ENCODE measurements around the gene CCDC169.
"Not testable (repeated sequence)": the region's sequence is repeated elsewhere in the genome, so short reads cannot be mapped to it uniquely, and the experiment has no call there.

CCDC169 gene

DNA sequence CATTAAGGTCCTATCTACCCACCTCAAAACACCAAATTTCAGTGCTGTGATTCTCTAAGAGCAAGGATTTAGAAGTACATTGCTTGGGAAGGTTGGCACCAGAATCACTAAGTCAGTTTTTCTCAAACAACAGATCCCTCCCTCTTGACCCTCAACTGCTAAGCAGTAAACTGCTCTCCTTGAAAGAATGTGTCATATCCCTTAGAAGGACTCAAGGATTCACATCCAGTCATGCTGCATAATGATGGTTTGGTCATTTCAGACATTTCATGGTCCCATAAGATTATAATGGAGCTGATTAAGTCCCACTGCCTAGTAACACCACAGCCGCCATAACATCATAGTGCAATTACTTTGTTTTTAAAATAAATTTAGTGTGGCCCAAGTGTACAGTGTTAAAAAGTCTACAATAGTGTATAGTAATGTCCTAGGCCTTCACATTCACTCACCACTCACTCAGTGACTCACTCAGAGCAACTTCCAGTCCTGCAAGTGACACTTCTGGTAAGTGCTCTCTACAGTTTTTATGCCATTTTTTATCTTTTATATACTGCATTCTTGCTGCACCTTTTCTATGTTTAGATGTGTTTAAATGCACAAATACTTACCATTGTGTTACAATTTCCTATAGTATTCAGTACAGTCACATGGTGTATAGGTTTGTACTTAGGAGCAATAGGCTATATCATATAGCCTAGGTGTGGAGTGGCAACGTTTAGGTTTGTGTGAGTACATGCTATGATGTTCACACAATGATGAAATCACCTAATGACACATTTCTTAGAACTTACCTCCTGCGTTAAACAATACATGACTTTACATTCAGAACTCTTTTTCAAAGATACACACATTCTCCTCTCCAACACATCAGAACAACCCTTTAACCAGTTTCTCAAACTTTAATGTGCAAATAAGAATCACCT is 15.7 kb upstream of the CCDC169 start:
- DNase-seq = no peak

DNA sequence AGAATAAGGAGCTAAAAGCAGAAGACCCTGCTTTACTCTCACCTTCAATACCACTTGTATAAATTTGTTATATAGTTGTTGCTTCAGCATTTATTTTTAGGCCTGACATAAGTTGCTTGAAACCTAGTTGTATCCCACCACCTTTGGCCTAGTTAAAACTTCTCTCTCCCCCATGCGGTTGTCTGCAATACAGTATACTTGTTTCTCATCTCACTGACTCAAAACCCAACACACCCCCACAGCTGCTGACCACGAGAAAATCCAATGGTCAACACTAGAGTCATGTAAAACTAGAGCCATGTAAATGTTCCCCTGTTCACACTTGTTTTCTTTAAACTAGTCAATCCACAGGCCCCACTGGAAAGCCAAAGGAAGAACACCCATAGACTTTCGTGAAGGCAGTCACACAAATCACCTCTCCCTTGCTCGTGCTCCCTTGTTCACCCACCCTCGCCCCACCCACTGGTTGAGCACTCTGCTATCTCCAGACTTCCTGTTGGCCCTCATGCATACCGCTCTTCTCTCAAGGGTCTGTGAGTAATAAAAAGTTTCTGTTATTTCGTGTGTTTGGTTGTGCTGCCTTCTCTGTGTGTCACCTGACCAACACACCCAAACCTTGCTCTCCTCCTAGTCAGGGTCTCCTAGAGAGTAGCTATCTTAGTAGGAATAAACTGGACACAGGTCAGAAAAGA is 12.9 kb upstream of the CCDC169 start:
- no peak for DNase-seq

DNA sequence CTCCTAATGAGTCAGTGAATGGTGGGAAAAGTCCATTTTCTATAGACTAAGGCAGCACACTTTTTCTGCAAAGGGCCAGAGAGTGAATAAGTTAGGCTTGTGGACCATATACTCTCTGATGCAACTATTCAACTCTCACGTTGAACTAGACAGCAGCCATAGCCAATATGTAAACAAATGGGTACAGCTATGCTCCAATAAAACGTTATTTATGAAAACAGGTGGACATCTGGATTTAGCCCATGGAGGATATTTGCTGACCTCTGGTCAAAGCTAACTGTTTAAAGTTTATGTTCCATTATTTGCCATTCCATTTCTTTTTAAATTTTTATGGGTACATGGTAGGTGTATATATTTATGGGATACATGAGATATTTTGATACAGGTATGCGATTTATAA is 4.7 kb upstream of the CCDC169 start:
- DNase-seq = no peak

DNA sequence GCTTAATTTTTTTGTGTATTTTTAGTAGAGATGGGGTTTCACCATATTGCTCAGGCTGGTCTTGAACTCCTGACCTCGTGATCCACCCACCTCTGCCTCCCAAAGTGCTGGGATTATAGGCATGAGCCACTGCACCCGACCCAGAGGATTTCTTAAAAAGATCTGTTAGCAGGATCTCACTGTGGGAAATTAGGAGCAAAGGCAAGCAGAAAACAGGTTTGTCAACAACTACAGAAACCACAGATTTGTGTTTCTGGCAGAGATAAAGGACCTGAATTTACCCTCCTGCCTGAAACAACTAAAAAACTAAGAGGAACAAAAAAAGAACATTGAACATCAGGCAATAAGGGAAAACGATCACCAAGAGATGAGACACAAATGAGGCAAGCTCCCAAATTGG is 1.9 kb upstream of the CCDC169 start:
- DNase-seq = not testable (repeated sequence)

DNA sequence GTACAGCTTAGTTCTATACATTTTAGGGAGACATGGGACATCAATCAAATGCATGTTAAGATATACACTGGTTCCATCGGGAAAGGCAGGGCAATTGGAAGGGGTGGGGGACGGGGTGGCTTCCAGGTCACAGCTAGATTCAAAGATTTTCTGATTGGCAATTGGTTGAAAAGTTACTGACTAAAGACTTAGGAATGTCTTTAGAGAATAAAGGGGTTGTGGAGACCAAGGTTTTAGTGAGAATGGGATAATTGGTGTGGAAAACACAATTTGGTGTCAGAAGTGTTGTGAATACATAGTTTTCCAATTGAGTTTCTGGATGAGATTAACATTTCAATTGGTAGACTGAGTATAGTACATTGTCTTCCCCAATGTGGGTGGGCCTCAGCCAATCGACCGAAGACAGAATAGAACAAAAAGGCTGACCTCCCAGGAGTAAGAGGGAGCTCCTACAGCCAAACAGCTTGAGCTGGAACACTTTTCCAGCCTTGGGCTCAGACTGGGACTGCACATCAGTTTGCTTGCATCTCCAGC is 988 bp upstream of the CCDC169 start:
- DNase-seq = no peak

DNA sequence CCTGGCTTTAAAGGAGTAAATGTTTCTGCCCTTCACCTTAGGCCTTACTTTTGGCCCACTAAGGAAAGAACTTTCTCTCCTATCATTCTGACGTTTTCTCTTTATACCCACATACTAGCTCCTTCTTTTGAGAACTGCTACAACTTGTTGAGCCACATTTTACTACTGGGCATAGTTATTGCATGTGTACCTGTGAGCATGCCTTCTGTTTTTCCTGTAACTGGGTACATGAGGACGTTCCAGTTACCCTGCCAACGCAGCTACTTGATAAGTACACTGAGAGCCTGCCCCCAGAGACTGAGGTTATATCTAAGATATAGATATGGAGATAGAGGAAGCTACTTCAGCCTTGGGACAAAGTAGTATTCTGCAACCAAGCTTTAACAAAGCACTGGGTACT is 3.5 kb downstream of the CCDC169 start:
- no peak for DNase-seq

DNA sequence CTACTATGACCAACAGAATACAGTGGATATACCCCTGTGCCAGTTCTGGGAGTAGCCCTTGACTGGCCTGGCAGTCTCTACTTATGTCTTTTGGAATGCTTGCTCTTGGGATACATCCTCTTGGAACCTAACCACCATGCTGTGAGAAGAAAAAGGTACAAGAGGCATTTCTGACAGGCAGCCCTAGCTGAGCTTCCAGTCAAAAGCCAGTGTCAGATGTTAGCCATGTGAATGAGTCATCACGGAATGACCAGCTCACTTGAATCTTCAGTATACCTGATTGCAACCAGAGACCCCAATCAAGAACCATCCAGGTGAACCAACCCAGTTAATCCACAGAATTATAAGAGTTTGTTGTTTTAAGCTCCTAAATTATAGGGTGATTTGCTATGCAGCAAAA is 4.1 kb downstream of the CCDC169 start:
- DNase-seq = no peak

DNA sequence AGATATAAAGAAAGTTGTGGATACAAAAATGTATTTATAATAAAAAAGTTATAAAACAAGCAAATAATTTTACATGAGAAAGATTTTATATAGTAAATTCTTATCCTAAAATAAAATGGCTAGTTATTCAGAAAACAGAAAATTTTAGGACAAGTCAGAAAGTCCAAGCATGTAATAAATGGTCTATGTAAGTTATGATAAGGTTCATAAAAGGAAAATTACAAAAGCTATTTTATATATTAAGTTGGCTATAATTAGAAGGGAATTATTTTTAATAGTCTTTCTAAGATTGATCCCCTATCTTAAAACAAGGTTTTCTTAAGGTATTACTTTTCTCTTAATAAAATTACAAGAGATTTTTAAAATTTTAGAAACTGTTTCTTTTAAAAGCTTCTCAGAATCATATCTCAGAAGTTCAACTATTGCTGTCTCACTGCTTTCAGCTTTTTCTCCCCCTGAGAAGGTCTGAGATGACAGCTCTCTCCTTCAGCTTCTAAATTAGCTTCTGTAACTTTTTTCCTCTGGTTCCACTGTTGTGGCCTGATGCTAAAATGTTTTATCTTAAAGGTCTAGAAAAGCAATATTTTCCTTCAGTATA is 8.7 kb downstream of the CCDC169 start:
- DNase-seq = no peak

DNA sequence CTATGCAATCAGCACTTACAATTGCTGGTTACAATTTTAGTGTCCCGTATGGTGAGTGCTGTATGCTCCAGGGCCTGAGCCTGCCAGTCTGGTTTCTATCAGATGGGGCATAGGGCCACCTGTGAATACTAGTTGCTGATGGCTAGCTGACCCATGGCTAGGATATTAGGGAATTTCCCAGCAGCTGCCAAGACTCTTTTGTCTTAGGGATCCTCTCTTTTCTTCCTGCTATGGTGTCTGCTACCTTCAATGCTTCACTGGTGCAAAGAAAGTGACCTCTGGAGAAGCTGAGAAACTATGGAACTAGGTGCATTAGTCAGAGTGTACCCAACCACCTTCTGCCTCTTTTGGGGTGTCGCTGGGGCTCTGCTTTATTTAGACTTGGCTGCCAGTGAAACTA is 11.6 kb downstream of the CCDC169 start:
- DNase-seq = no peak

DNA sequence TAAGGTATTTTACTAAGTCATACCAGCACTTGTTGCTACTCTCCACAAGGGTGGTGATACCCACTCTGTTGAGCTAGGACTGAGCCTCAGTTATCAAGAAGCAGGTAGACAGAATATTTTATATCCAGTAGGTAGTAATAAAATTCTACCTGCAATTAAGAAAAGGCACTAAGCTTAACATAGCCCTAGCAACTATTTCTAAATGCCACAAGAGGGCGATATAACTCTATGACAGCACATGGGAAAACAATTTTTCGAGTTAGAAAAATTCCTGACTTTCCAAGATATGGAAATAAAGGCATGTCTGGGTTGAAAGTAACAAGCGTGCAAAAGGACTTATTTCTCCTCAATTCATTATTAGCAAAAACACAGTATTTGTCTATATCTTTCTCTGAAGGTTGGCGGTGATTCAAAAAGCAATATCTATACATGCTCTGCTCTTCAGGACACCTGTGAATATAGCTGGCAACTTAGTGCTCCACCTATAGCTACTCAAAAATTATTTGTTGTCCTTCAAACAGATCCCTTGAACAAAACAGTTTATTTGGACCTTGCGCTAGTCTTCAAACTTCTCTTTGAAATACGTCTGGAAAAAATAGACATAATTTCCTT is 14.7 kb downstream of the CCDC169 start:
- peak; percentile 22 for DNase-seq

DNA sequence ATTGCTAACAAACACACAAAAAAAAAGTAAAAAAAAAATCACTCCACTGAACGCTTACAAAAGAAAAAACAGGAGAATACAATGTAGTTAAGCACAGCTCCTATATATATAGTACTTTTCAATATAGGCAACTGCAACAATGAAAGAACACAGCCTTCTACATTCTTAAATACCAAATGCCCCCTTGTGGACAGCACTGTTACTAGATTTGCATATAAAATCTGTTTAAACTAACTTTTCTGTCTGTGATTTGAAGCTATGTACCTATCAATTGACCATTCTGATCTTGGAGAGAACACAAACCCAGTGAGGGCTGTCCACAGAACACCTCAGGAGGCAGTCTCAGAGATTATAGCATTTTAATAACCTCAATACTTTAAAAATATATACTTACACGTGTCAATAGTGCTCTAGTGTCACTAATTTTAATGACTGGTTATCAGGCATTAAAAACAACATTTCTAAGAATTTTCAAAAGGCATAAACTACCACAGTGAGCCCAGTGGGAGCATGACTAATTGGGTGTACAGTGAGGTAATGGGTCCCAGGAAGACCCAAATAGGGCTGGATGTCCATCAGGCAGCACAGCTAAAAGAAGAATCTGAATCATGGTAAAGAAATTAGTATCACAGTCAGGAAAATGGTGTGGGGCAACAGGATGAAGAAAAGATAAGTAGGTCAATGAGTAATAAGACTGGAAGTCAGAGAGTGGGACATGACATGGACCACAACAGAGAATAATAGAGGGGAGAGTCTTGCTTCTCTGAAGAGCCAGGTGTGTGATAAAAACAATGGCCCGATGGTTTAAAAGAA is 22.2 kb downstream of the CCDC169 start:
- DNase-seq = peak; percentile 48

DNA sequence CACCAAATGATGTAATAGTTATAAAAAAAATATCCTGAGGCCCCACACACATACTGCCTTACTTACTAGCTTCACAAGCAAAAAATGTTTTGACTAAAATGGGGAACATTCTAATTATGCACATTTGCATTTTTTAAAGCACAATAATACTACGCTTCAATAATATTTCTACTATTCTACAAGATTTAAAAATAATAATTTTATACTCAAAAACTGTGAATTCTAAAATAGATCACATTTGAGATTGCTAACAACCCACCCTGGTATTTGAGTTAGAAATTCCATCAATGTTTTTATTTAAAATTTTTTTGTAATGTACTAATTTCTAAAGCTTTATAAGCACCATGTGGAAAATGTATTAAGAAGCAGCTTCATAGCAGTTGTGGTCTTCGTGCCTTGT is 24.2 kb downstream of the CCDC169 start:
- no peak for DNase-seq

DNA sequence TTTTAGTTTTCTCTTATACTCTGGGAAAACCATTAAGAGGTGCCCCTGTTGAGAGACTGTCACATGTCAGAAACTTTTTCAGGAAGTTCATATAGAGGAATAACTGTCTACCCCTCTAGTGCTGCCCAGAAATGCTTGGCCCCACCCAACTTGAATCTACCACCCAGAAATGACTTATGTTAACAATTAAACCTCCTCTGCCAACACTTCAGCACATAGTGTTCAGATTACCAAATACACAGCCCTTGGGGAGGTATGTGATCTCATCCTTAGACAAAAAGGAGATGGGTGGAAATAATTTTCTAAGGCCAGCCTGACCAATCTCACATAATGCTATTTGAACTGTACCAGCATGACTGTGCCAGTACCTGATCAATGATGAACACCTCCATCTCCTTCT is 35.6 kb downstream of the CCDC169 start:
- no peak for DNase-seq

DNA sequence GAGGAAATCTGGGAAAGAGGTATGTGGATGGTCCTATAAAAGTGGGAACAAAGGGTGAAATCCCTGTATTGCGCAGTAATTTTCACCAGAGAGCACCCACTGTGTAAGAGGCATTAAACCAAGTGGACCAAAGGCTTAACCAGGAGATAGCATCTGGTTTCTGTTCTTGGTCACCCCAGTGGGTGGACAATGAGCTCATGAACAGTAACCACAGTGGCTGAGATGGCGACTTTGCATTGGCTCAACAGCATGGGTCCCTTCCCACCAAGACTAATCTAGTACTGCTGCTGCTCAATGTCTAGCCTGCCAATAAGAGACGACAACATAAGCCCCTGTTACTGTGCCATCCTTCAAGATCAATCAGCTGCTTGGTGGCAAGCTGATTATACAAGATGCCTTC is 36.6 kb downstream of the CCDC169 start:
- no peak for DNase-seq

DNA sequence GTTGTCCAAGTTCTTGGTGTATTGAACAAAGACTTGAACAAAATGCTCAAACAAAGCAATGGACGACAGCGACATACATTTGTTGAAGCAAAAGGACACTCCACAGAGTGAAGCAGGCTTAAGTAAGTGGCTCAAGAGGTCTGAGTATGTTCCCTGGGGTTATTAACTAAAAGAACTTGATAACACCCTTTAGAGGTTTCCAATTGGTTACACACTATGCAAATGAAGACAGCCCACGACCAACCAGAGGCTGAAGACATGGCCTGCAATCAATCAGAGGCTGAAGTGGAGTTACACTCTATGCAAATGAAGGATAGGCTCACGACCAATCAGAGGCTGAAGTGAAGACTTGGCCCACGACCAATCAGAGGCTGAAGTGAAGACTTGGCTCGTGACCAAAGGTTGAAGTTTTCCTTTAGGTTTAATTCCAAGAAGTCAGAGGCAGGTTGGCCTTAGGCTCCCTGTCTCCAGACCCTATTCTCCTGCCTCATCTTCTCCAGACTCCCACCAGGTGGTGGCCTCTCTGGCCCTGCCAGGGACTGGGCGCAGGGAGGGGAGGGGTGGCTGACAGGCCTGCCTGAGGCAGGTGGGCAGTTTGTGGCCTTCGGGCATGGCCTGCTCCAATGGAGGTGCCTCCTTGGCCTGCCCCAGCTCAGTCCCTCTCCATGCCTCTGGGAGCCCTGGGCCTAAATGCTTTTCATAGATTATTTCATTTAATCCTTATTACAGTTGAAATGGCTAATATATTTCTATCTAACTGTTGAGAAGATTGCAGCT is 38.1 kb downstream of the CCDC169 start:
- DNase-seq = no peak

DNA sequence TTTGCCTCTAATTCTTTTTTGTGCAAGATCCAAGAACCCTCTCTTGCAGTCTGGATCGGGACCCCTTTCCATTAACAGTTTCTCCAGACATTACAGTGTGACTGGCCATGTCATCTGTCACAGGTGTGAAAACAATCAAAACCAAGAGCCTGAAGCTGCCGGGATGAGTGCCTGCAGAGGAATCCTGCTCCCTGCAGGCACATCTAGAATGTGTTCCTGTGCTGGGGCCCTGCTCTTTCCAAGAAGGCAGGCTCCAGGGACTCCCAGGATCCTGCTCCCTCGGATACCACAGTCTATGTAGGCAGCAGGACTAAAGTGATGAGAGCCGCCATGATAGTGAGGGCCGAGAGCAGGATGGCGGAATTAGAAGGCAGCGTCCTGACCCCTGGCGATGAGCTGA is 38.8 kb downstream of the CCDC169 start:
- DNase-seq = no peak

DNA sequence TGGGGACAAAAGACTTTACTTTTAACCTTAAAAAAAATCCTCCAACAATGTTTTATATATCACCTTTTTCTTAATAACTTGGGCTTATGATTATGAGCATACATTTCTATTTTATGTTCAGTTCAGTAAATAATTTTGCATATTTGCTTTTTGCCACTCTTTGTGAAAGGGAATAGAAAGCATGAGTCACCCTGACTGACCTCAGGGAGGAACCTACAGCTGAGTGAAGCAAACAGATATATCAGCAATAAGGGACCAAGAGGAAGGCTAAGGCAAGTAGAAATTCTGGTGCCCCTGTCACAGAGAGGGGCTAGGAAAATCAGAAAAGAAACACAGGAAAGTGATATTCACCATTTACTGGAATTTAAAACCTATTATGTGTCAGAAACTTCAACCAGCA is 46.1 kb downstream of the CCDC169 start:
- DNase-seq = no peak

DNA sequence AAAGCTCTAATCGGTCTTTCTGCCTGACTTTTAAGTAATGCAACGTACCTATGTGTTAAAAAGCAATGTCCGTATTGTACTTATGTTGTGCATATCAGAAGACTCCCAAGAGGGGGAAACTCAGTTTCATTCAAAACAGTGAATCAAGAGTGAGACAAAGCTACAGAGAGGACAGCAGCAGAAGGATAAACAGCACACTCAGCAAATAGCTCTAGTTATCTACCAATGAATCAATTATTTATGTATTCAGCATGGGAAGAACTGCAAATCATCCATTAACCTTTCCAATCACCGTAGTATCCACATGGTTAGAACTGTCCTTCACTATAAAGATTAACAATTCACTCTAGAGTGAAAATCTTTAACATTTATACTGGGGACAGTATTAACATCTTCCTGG is 46.6 kb downstream of the CCDC169 start:
- no peak for DNase-seq

DNA sequence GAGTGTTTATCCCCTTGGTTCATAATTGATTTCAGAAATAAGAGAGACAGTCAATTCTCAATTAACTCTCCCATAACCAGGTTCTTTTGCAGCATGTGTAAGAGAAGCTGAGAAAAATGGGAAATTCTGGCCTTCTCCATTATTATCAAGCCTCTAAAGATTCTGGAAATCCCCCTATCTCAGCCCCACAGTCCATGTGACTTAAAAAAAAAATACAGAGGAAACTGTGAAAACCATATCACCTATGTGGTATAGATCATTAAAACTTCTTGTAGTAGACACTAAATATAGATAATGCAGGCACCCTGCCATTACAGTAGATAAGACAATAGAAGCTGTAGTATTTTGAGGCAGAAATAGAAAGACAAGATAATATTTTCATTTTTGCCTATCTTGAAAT is 48.9 kb downstream of the CCDC169 start:
- DNase-seq = no peak

DNA sequence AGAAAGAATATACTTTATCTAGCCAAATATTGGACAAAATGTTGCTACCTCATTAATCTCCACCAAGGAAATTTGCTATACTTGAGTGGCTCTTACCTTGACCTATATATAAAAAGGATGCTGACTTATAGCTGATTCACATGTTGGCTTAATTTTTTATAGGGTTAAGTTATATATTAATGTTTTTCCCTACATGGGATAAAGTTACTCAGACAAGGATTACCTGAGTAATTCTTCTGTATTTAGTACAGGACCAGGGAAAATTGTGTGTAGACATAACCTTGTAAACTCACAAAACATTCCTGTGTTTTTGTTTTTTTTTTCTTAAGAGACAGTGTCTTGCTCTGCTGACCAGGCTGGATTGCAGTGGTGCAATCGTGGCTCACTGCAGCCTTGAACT is 52.6 kb downstream of the CCDC169 start:
- no peak for DNase-seq

DNA sequence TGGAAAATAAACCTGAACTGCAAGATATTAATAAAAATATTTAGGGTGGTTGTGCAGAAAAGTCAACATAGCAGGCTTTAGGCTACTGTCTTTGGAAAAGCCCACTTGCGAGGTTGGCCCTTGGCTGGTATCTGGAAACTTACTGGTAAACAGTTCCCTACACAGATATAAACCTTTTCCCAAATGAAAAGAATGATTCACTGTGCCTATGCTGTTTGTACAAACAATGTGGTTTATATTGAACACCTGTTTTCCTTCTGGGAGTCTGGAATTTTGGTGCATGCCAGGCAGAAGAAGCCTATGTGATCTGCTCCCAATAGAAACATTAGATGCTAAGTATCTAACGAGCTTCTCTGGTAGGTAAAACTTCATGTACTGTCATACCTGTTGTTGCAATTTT is 53.5 kb downstream of the CCDC169 start:
- DNase-seq = no peak

DNA sequence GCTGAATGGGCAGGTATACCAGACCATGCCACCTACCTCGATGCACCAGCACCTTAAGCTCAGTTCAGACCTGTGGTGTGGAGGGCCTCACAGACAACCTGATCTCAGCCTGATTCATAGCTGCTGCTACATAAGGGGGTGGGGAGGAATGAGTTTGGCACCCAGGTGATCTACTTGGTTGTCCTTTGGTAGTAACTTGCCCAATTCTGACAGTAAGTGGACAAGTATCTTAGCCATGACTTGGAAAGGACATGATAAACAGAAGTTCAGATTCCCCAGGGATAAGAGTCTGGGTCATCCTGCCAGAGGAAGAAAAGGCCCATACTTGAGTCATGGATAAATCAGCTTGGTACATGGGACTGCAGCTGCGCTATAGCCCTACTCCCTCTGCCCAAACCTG is 54.9 kb downstream of the CCDC169 start:
- no peak for DNase-seq
